Cardiac fibroblast (primary cell): ENCODE results near the gene MAP3K12.
A peak's percentile ranks its signal among the peaks of the same experiment; 100 is the strongest.
"Not testable (repeated sequence)": the region's sequence is repeated elsewhere in the genome, so short reads cannot be mapped to it uniquely, and the experiment has no call there.

Source experiments
- DNase-seq, 2 donors: peaks; one replicate each; pipeline versions ENCODE4 v3.0.0 to v3.0.0-alpha.2; 2010; ENCODE audit warnings: low read depth in 2 of 2
- H3K4me3 ChIP-seq, 2 donors: replicated peaks in 1 of 2; 1 replicate in 1 of 2; 2 replicates in 1 of 2; pipeline ENCODE4 v1.5.1; 2011; ENCODE audit warnings: low read depth in 2 of 2, low read length in 2 of 2, mild to moderate bottlenecking in 2 of 2, moderate library complexity in 1 of 2
- TF ChIP-seq, protein P1 (sequence below): IDR thresholded peaks from one replicate; pipeline ENCODE4 v1.5.1; 2011; ENCODE audit warnings: low read depth, mild to moderate bottlenecking, low read length, inconsistent platforms

The MAP3K12 gene, protein sequence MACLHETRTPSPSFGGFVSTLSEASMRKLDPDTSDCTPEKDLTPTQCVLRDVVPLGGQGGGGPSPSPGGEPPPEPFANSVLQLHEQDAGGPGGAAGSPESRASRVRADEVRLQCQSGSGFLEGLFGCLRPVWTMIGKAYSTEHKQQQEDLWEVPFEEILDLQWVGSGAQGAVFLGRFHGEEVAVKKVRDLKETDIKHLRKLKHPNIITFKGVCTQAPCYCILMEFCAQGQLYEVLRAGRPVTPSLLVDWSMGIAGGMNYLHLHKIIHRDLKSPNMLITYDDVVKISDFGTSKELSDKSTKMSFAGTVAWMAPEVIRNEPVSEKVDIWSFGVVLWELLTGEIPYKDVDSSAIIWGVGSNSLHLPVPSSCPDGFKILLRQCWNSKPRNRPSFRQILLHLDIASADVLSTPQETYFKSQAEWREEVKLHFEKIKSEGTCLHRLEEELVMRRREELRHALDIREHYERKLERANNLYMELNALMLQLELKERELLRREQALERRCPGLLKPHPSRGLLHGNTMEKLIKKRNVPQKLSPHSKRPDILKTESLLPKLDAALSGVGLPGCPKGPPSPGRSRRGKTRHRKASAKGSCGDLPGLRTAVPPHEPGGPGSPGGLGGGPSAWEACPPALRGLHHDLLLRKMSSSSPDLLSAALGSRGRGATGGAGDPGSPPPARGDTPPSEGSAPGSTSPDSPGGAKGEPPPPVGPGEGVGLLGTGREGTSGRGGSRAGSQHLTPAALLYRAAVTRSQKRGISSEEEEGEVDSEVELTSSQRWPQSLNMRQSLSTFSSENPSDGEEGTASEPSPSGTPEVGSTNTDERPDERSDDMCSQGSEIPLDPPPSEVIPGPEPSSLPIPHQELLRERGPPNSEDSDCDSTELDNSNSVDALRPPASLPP

GRCh38 chr12:53499266-53500141 lies at the start of gene MAP3K12:
MAP3K12 (minus strand) TSS chr12:53499458; CDS start chr12:53487391, 12,067 bp downstream.
- TF ChIP-seq, protein P1, sequence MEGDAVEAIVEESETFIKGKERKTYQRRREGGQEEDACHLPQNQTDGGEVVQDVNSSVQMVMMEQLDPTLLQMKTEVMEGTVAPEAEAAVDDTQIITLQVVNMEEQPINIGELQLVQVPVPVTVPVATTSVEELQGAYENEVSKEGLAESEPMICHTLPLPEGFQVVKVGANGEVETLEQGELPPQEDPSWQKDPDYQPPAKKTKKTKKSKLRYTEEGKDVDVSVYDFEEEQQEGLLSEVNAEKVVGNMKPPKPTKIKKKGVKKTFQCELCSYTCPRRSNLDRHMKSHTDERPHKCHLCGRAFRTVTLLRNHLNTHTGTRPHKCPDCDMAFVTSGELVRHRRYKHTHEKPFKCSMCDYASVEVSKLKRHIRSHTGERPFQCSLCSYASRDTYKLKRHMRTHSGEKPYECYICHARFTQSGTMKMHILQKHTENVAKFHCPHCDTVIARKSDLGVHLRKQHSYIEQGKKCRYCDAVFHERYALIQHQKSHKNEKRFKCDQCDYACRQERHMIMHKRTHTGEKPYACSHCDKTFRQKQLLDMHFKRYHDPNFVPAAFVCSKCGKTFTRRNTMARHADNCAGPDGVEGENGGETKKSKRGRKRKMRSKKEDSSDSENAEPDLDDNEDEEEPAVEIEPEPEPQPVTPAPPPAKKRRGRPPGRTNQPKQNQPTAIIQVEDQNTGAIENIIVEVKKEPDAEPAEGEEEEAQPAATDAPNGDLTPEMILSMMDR: no peak
- peak within 1 kb of the TSS; percentile 81 to 84 for H3K4me3 ChIP-seq
- peak; percentile 56 to 85 for DNase-seq

DNA sequence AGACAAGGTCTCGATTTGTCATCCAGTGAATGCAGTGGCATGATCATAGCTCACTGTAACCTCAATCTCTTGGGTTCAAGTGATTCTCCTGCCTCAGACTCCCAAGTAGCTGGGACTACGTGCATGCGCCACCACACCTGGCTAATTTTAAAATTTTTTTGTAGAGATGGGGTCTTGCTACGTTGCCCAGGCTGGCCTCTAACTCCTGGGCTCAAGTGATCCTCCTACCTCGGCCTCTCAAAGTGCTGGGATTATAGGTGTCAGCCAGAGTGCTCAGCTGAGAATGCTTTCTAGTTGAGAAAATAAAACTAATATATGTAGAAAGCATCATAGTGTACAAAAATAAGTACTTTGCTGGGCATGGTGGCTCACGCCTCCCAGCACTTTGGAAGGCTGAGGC lies 49.1 kb upstream of the MAP3K12 start:
- not testable (repeated sequence) for DNase-seq

GRCh38 chr12:53543539-53543938 lies 44.3 kb upstream of the MAP3K12 start:
- H3K4me3 ChIP-seq: no peak overlapping the region
- TF ChIP-seq, protein P1: peak; percentile 96
- DNase-seq: peak; percentile 85 to 86

More for the DNA sequence above, 49.1 kb upstream of the MAP3K12 start:
- not testable (repeated sequence) for H3K4me3 ChIP-seq

GRCh38 chr12:53539526-53539925 lies 40.3 kb upstream of the MAP3K12 start:
- H3K4me3 ChIP-seq: no peak overlapping the region
- no peak for DNase-seq
- TF ChIP-seq, protein P1: no peak

DNA sequence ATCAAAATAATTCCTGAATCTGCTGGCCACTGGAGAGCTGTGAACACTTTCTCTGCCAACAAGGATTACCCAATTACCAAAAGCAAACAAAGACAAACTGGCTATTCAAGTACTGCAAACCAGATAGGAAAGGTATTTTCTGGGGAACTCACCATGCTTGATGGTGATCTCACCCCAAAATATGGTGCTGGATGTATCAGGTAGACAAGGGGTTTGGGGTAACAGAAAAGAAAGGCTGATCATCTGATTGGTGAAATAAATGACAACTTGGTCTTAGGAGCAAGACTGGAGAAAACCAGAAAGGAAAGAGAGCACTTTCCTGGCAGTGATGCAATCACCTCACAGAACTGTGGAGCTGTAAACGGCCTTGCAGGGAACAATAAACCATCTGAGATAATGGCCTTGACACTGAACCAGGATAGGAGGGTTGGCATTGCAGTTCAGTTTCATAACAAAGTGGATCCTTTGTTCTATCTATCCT lies 39.0 kb upstream of the MAP3K12 start:
- TF ChIP-seq, protein P1: no peak
- no peak overlapping the region for H3K4me3 ChIP-seq
- DNase-seq: peak; percentile 77 to 90

DNA sequence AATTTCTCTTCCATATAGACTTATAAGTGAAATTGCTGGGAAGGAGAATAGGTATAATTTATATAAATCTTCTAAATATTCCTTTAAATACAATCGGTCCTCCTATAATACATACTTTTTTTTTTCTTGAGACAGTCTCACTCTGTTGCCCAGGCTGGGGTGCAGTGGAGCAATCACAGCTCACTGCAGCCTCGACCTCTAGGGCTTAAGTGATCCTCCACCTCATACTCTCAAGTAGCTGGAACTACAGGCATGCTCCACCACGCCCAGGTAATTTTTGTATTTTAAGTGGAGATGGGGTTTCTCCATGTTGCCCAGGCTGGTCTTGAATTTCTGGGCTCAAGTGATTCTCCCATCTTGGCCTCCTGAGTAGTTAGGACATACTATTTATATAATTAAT lies 37.7 kb upstream of the MAP3K12 start:
- H3K4me3 ChIP-seq: no peak overlapping the region
- no peak for DNase-seq
- TF ChIP-seq, protein P1: no peak
